ENCODE measurements around the gene PHOSPHO2.
"Not testable (repeated sequence)": the region's sequence is repeated elsewhere in the genome, so short reads cannot be mapped to it uniquely, and the experiment has no call there.

DNA sequence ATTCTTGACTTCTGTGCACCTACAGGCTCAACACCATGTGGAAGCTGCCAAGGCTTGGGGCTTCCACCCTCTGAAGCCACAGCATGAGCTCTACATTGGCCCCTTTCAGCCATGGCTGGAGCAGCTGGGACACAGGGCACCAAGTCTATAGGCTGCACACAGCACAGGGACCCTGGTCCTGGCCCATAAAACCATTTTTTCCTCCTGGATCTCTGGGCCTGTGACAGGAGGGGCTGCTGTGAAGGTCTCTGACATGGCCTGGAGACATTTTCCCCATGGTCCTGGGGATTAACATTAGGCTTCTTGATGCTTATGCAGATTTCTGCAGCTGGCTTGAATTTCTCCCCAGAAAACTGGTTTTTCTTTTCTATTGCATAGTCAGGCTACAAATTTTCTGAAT, 6.3 kb upstream of the PHOSPHO2 start:
- TF ChIP-seq EZH2 (optimal IDR thresholded peaks at IDR 0.05; ENCODE audit: low read depth, low read length); CTCF (IDR thresholded peaks at IDR 0.05; ENCODE audit: low read length); EZH2phosphoT487 (IDR thresholded peaks at IDR 0.05; ENCODE audit: low read length): not testable (repeated sequence)
